NCI-H2196 (cell line): ENCODE measurements around the gene GMPR.
"Not testable (repeated sequence)": the region's sequence is repeated elsewhere in the genome, so short reads cannot be mapped to it uniquely, and the experiment has no call there.

Experiments used
- DNase-seq: peaks from one replicate; lab custom pipeline; 2025; ENCODE audit not compliant: unreplicated experiment; lab: John Stamatoyannopoulos, UW

GMPR gene

GRCh38 chr6:16244869-16245451 is 6.6 kb downstream of the GMPR start:
- peak; percentile 65 for DNase-seq

GRCh38 chr6:16248271-16248853 is 10.0 kb downstream of the GMPR start:
- DNase-seq, result no peak

GRCh38 chr6:16249971-16250370 is 11.6 kb downstream of the GMPR start:
- DNase-seq, result peak; percentile 77

- no peak for DNase-seq
Observed at GRCh38 chr6:16251706-16252105, 13.3 kb downstream of the GMPR start.

- no peak for DNase-seq
Observed at GRCh38 chr6:16252686-16253299, 14.4 kb downstream of the GMPR start.

- no peak for DNase-seq
Observed at GRCh38 chr6:16253399-16254144, 15.2 kb downstream of the GMPR start.

- no peak for DNase-seq
Observed at GRCh38 chr6:16254535-16254934, 16.1 kb downstream of the GMPR start.

- no peak for DNase-seq
Observed at GRCh38 chr6:16256781-16257180, 18.4 kb downstream of the GMPR start.

GRCh38 chr6:16257999-16258708 is 19.8 kb downstream of the GMPR start:
- no peak for DNase-seq

- DNase-seq, result no peak
Observed at GRCh38 chr6:16258709-16259075, 20.3 kb downstream of the GMPR start.

GRCh38 chr6:16259604-16260003 is 21.2 kb downstream of the GMPR start:
- DNase-seq, result not testable (repeated sequence)

- DNase-seq, result not testable (repeated sequence)
Observed at GRCh38 chr6:16260602-16261001, 22.2 kb downstream of the GMPR start.

GRCh38 chr6:16262773-16263172 is 24.4 kb downstream of the GMPR start:
- not testable (repeated sequence) for DNase-seq

GRCh38 chr6:16263464-16264099 is 25.2 kb downstream of the GMPR start:
- DNase-seq, result not testable (repeated sequence)

- no peak for DNase-seq
Observed at GRCh38 chr6:16264785-16265184, 26.4 kb downstream of the GMPR start.

- DNase-seq, result no peak
Observed at GRCh38 chr6:16265351-16266341, 27.3 kb downstream of the GMPR start.

GRCh38 chr6:16267428-16268263 is 29.3 kb downstream of the GMPR start:
- DNase-seq, result no peak

GRCh38 chr6:16269442-16270070 is 31.2 kb downstream of the GMPR start:
- not testable (repeated sequence) for DNase-seq
